ENCODE measurements around the gene RPS6KB1.
"Not testable (repeated sequence)": the region's sequence is repeated elsewhere in the genome, so short reads cannot be mapped to it uniquely, and the experiment has no call there.

Gene RPS6KB1

GRCh38 chr17:59872351-59872750 is 20.6 kb upstream of the RPS6KB1 start:
- no peak for DNase-seq (ENCODE audit: low spot score)

- DNase-seq (ENCODE audit: low spot score): not testable (repeated sequence)
These were observed 19.5 kb upstream of the RPS6KB1 start for GRCh38 chr17:59873414-59873813.

GRCh38 chr17:59874376-59874775 is 18.5 kb upstream of the RPS6KB1 start:
- DNase-seq (ENCODE audit: low spot score): no peak

GRCh38 chr17:59876107-59876506 is 16.8 kb upstream of the RPS6KB1 start:
- no peak for DNase-seq (ENCODE audit: low spot score)

- DNase-seq (ENCODE audit: low spot score): no peak
These were observed 15.0 kb upstream of the RPS6KB1 start for GRCh38 chr17:59877965-59878364.

- DNase-seq (ENCODE audit: low spot score): no peak
These were observed 14.3 kb upstream of the RPS6KB1 start for GRCh38 chr17:59878624-59879023.

GRCh38 chr17:59884861-59885260 is 8.1 kb upstream of the RPS6KB1 start:
- no peak for DNase-seq (ENCODE audit: low spot score)

- no peak for DNase-seq (ENCODE audit: low spot score)
These were observed 4.7 kb upstream of the RPS6KB1 start for GRCh38 chr17:59888145-59888750.

GRCh38 chr17:59890720-59891119 is 2.2 kb upstream of the RPS6KB1 start:
- DNase-seq (ENCODE audit: low spot score): peak; percentile 33

- no peak for DNase-seq (ENCODE audit: low spot score)
These were observed 534 bp upstream of the RPS6KB1 start for GRCh38 chr17:59892251-59892923.

GRCh38 chr17:59893676-59894100 is 767 bp downstream of the RPS6KB1 start:
- peak; percentile 18 for DNase-seq (ENCODE audit: low spot score)

- DNase-seq (ENCODE audit: low spot score): no peak
These were observed 4.2 kb downstream of the RPS6KB1 start for GRCh38 chr17:59897090-59897489.

- no peak for DNase-seq (ENCODE audit: low spot score)
These were observed 6.2 kb downstream of the RPS6KB1 start for GRCh38 chr17:59899099-59899498.

- no peak for DNase-seq (ENCODE audit: low spot score)
These were observed 8.7 kb downstream of the RPS6KB1 start for GRCh38 chr17:59901604-59902003.

- DNase-seq (ENCODE audit: low spot score): no peak
These were observed 10.5 kb downstream of the RPS6KB1 start for GRCh38 chr17:59903455-59903854.

- no peak for DNase-seq (ENCODE audit: low spot score)
These were observed 14.5 kb downstream of the RPS6KB1 start for GRCh38 chr17:59907467-59907866.

- DNase-seq (ENCODE audit: low spot score): peak; percentile 53
These were observed 21.4 kb downstream of the RPS6KB1 start for GRCh38 chr17:59914274-59914854.

GRCh38 chr17:59916446-59916845 is 23.5 kb downstream of the RPS6KB1 start:
- DNase-seq (ENCODE audit: low spot score): no peak

- DNase-seq (ENCODE audit: low spot score): not testable (repeated sequence)
These were observed 27.7 kb downstream of the RPS6KB1 start for GRCh38 chr17:59920637-59921036.

- not testable (repeated sequence) for DNase-seq (ENCODE audit: low spot score)
These were observed 37.2 kb downstream of the RPS6KB1 start for GRCh38 chr17:59930121-59930520.

GRCh38 chr17:59930768-59931167 is 37.8 kb downstream of the RPS6KB1 start:
- DNase-seq (ENCODE audit: low spot score): not testable (repeated sequence)

GRCh38 chr17:59933317-59933716 is 40.4 kb downstream of the RPS6KB1 start:
- DNase-seq (ENCODE audit: low spot score): not testable (repeated sequence)

- not testable (repeated sequence) for DNase-seq (ENCODE audit: low spot score)
These were observed 47.8 kb downstream of the RPS6KB1 start for GRCh38 chr17:59940697-59941096.
